ENCODE results near the gene CAMK2B. TPM values are rescaled to one million over a fixed set of nuclear protein-coding genes. Genes with fewer than 3 reads are reported as not detected.
A peak's percentile ranks its signal among the peaks of the same experiment; 100 is the strongest.

CAMK2B gene
- total RNA-seq, 4 donors from 2014 or later, result 0.89 to 5.1 (median 1.2) TPM

DNA sequence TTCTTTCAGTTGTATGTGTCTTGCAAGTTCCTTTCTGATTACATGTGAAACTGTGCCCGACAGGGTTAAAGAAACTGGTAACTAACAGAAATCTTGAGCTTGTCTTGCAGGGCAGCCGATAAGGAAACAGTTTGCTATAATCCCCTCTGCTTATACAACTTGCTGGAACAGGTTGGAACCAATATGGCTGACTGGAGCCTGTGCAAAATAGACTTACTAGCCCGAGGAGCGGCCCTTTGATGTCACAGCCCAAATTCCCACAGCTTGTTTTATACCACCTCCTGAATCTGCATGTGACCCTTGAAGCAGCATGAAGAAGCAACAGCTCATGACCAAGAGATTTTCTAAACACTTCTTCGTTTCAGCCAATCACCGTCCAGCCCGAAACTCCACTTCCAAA is 127.9 kb downstream of the CAMK2B start:
- Histone ChIP-seq H3K27me3 (peaks cover 27% of the 10 kb centered on the region), H3K9me3 (no peaks in the 10 kb centered on the region), H3K36me3 (no peaks in the 10 kb centered on the region), H3K27ac (no peak overlapping the region), H3K4me3 (no peak overlapping the region), H3K4me1 (peaks cover 12% of the 10 kb centered on the region)
- DNase-seq (ENCODE audit: low spot score in 2 of 2), result peak in 1 of 2 donors; percentile 35
- WGBS, result 71% methylated on average over 7 of the region's 7 CpGs
- TF ChIP-seq, protein P1, sequence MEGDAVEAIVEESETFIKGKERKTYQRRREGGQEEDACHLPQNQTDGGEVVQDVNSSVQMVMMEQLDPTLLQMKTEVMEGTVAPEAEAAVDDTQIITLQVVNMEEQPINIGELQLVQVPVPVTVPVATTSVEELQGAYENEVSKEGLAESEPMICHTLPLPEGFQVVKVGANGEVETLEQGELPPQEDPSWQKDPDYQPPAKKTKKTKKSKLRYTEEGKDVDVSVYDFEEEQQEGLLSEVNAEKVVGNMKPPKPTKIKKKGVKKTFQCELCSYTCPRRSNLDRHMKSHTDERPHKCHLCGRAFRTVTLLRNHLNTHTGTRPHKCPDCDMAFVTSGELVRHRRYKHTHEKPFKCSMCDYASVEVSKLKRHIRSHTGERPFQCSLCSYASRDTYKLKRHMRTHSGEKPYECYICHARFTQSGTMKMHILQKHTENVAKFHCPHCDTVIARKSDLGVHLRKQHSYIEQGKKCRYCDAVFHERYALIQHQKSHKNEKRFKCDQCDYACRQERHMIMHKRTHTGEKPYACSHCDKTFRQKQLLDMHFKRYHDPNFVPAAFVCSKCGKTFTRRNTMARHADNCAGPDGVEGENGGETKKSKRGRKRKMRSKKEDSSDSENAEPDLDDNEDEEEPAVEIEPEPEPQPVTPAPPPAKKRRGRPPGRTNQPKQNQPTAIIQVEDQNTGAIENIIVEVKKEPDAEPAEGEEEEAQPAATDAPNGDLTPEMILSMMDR (IDR thresholded peaks at IDR 0.05), result no peak
- TF ChIP-seq POLR2AphosphoS5 (IDR thresholded peaks at IDR 0.05), result no peak
- TF ChIP-seq POLR2A (IDR thresholded peaks at IDR 0.05), result no peak
- no peak for TF ChIP-seq EP300 (IDR thresholded peaks at IDR 0.05)

DNA sequence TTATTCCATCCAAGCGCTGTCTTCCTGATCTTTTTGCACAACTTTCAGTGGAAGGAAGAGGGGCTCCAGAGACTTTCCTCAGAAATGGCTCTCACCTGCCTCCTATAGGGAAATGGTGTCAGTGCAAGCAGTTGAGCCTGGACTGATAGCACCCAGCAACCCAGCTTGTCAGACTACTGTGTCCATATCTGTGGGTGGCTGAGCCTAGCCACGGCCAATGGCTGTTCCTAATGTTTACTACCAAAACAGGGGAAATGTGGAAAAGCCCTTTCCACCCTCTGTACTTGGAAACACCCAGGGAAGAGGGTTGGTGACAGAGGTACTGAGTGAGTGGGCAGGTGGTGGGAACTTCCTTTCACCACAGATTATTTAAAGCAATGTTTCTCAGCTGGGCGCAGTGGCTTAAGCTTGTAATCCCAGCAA is 128.9 kb downstream of the CAMK2B start:
- peaks cover 2% of the 10 kb centered on the region for H3K4me1 ChIP-seq
- peak in 1 of 2 donors; percentile 48 for DNase-seq (ENCODE audit: low spot score in 2 of 2)
- H3K9me3 ChIP-seq, result no peaks in the 10 kb centered on the region
- H3K4me3 ChIP-seq, result no peak overlapping the region
- 34% methylated on average over 3 of the region's 3 CpGs for WGBS
- no peaks in the 10 kb centered on the region for H3K36me3 ChIP-seq
- H3K27ac ChIP-seq, result no peak overlapping the region
- peaks cover 29% of the 10 kb centered on the region for H3K27me3 ChIP-seq
- TF ChIP-seq POLR2AphosphoS5 (IDR thresholded peaks at IDR 0.05) (no peak), EP300 (IDR thresholded peaks at IDR 0.05) (no peak), POLR2A (IDR thresholded peaks at IDR 0.05) (no peak)
- TF ChIP-seq, protein P1 (IDR thresholded peaks at IDR 0.05), result peak; percentile 9 to 59

- DNase-seq (ENCODE audit: low spot score in 2 of 2), result peak in 1 of 2 donors; percentile 12
- peaks cover 29% of the 10 kb centered on the region for H3K27me3 ChIP-seq
- H3K9me3 ChIP-seq, result no peaks in the 10 kb centered on the region
- 57% methylated on average over 1 of the region's 1 CpG for WGBS
- no peak overlapping the region for H3K27ac ChIP-seq
- H3K36me3 ChIP-seq, result no peaks in the 10 kb centered on the region
- TF ChIP-seq, protein P1 (IDR thresholded peaks at IDR 0.05), result no peak
- TF ChIP-seq POLR2A (IDR thresholded peaks at IDR 0.05), result no peak
- no peak for TF ChIP-seq POLR2AphosphoS5 (IDR thresholded peaks at IDR 0.05)
- TF ChIP-seq EP300 (IDR thresholded peaks at IDR 0.05), result no peak
- H3K4me1 ChIP-seq, result no peaks in the 10 kb centered on the region
- H3K4me3 ChIP-seq, result no peak overlapping the region
Measured at GRCh38 chr7:44195889-44196288, 129.5 kb downstream of the CAMK2B start.

DNA sequence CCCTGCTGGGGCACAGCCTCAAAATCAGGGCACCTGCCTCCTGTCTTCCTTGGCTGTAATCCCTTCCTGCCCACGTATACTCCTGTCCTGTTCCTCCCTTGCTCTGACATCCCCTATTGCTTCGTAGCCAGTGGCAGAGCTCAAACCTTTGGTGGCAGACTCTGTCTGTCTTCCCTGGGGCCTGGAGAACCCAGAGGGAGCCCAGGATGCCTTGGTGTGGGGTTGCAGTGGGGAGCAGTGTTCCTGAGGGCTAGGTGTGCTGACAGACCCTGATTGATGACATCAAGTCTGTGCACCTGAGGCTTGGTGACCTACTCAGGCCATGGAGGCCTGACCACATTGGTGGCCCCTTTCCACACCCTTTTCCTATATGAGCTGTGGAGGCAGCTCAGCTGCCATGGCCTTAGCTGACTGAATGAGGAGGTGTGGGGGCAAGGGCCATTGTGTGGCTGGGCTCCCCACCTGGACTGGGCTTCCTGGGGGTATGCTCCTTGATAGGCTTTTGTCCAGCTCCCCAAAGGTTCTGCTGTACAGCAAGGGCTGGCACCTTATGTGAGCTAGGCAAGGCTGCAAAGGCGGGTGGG is 130.7 kb downstream of the CAMK2B start:
- 91% methylated on average over 3 of the region's 3 CpGs for WGBS

GRCh38 chr7:44194069-44194468 is 131.3 kb downstream of the CAMK2B start:
- 64% methylated on average over 2 of the region's 2 CpGs for WGBS
- peak in 1 of 2 donors; percentile 21 for DNase-seq (ENCODE audit: low spot score in 2 of 2)
- Histone ChIP-seq H3K27ac (no peak overlapping the region), H3K4me1 (no peaks in the 10 kb centered on the region), H3K9me3 (no peaks in the 10 kb centered on the region), H3K4me3 (no peak overlapping the region), H3K27me3 (peaks cover 29% of the 10 kb centered on the region), H3K36me3 (no peaks in the 10 kb centered on the region)
- TF ChIP-seq, protein P1 (IDR thresholded peaks at IDR 0.05), result no peak
- TF ChIP-seq EP300 (IDR thresholded peaks at IDR 0.05) (no peak), POLR2AphosphoS5 (IDR thresholded peaks at IDR 0.05) (no peak), POLR2A (IDR thresholded peaks at IDR 0.05) (no peak)

More for the DNA sequence above, 130.7 kb downstream of the CAMK2B start:
- H3K27me3 ChIP-seq, result peaks cover 29% of the 10 kb centered on the region
- TF ChIP-seq, protein P1 (IDR thresholded peaks at IDR 0.05), result no peak
- TF ChIP-seq POLR2A (IDR thresholded peaks at IDR 0.05) (no peak), POLR2AphosphoS5 (IDR thresholded peaks at IDR 0.05) (no peak), EP300 (IDR thresholded peaks at IDR 0.05) (no peak)
- no peaks in the 10 kb centered on the region for H3K36me3 ChIP-seq
- H3K27ac ChIP-seq, result no peak overlapping the region
- H3K4me1 ChIP-seq, result no peaks in the 10 kb centered on the region
- peak in 1 of 2 donors; percentile 26 for DNase-seq (ENCODE audit: low spot score in 2 of 2)
- no peaks in the 10 kb centered on the region for H3K9me3 ChIP-seq
- H3K4me3 ChIP-seq, result no peak overlapping the region

Measured in suprapubic skin (tissue), 4 donors.